NT2/D1 (cell line): Measurements from ENCODE around the gene CATSPER4.
"Not testable (repeated sequence)": the region's sequence is repeated elsewhere in the genome, so short reads cannot be mapped to it uniquely, and the experiment has no call there.

Experiments
- DNase-seq: peaks from one replicate; pipeline ENCODE4 v3.0.0-alpha.2; 2011; ENCODE audit warnings: low read depth, low spot score
- H3K27me3 ChIP-seq: 2 replicates; pipeline ENCODE4 v1.6.0; 2011; ENCODE audit warnings: mild to moderate bottlenecking; ENCODE audit not compliant: insufficient read length, insufficient read depth
- H3K36me3 ChIP-seq: 2 replicates; pipeline ENCODE4 v1.6.1; 2011; ENCODE audit warnings: mild to moderate bottlenecking, low read length, mixed read lengths; ENCODE audit not compliant: insufficient read depth, insufficient read length
- H3K4me1 ChIP-seq: 2 replicates; pipeline ENCODE4 v1.5.1; 2011; ENCODE audit not compliant: insufficient read depth, insufficient read length
- H3K4me3 ChIP-seq: 2 replicates; pipeline ENCODE4 v1.5.1; 2011; ENCODE audit warnings: low read depth; ENCODE audit not compliant: insufficient read length
- H3K9ac ChIP-seq: 2 replicates; pipeline ENCODE4 v1.6.0; 2011; ENCODE audit warnings: low read depth; ENCODE audit not compliant: insufficient read length
- H3K9me3 ChIP-seq: 2 replicates; pipeline ENCODE4 v1.5.1; 2011; ENCODE audit warnings: mild to moderate bottlenecking, low read length; ENCODE audit not compliant: insufficient read depth
- SUZ12 ChIP-seq: IDR thresholded peaks from 2 replicates; pipeline ENCODE4 v1.6.1; 2011; ENCODE audit not compliant: insufficient read length, insufficient read depth; ENCODE audit errors: extremely low read depth
- YY1 ChIP-seq: IDR thresholded peaks from 2 replicates; pipeline ENCODE4 v1.6.1; 2011; ENCODE audit not compliant: insufficient read length, insufficient read depth
- ZNF274 ChIP-seq: IDR thresholded peaks from 2 replicates; pipeline ENCODE4 v1.6.1; 2011; ENCODE audit warnings: mild to moderate bottlenecking, low read depth, low read length

CATSPER4 gene

DNA sequence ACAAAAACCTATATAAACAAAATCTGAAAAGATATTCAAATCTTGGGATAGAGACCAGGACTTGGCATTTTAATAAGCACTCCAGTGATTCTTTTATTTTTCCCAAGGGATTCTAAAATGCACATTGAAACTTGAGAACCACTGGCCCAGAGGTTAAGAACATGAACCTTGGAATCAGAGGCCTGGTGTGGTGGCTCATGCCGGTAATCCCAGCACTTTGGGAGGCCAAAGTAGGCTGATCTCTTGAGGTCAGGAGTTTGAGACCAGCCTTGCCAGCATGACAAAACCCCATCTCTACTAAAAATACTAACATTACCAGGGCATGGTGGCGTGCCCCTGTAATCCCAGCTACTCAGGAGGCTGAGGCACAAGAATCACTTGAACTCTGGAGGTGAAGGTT lies 30.7 kb downstream of the CATSPER4 start:
- H3K4me3 ChIP-seq, result no peak overlapping the region
- no peaks in the 10 kb centered on the region for H3K9me3 ChIP-seq
- H3K9ac ChIP-seq, result no peak overlapping the region
- no peaks in the 10 kb centered on the region for H3K36me3 ChIP-seq
- DNase-seq, result no peak
- H3K4me1 ChIP-seq, result peaks cover 12% of the 10 kb centered on the region
- TF ChIP-seq ZNF274 (no peak), SUZ12 (no peak), YY1 (no peak)
- peaks cover 96% of the 10 kb centered on the region for H3K27me3 ChIP-seq

DNA sequence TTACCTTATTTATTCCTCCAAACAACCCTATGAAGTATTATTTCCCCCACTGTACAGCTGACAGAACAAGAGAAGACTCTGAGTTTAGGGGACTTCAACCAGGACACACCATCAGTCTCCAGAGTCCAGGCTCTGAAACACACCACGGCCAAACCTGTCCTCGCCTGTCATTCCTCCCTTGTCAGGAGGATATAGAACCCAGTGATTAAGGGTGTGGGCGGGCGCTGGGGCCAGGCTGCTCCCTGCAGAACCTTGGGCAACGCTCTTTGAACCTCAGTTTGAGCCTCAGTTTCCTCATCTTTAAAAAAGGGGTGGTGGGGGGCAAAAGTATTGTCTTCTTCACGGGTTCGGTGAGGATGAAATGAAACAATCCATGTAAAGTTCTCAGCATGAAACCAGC lies 34.2 kb downstream of the CATSPER4 start:
- TF ChIP-seq YY1, result no peak
- no peak for TF ChIP-seq SUZ12
- TF ChIP-seq ZNF274, result no peak
- Histone ChIP-seq H3K4me1 (peaks cover 12% of the 10 kb centered on the region), H3K9ac (no peak overlapping the region), H3K4me3 (no peak overlapping the region), H3K27me3 (peaks cover 94% of the 10 kb centered on the region), H3K9me3 (no peaks in the 10 kb centered on the region), H3K36me3 (no peaks in the 10 kb centered on the region)
- DNase-seq, result no peak

GRCh38 chr1:26225033-26225831 lies 34.8 kb downstream of the CATSPER4 start:
- DNase-seq, result peak; percentile 42
- Histone ChIP-seq H3K27me3 (peaks cover 90% of the 10 kb centered on the region), H3K9ac (peak overlapping the region; percentile 27)

GRCh38 chr1:26230682-26231081 lies 40.3 kb downstream of the CATSPER4 start:
- not testable (repeated sequence) for DNase-seq, H3K9ac ChIP-seq, H3K9me3 ChIP-seq, H3K4me1 ChIP-seq, H3K36me3 ChIP-seq, H3K4me3 ChIP-seq
- H3K27me3 ChIP-seq, result peaks cover 59% of the 10 kb centered on the region

More at GRCh38 chr1:26225033-26225831, 34.8 kb downstream of the CATSPER4 start:
- Histone ChIP-seq H3K4me1 (peaks cover 9% of the 10 kb centered on the region), H3K9me3 (no peaks in the 10 kb centered on the region), H3K4me3 (no peak overlapping the region), H3K36me3 (no peaks in the 10 kb centered on the region)
- TF ChIP-seq YY1, result no peak
- no peak for TF ChIP-seq SUZ12
- no peak for TF ChIP-seq ZNF274

DNA sequence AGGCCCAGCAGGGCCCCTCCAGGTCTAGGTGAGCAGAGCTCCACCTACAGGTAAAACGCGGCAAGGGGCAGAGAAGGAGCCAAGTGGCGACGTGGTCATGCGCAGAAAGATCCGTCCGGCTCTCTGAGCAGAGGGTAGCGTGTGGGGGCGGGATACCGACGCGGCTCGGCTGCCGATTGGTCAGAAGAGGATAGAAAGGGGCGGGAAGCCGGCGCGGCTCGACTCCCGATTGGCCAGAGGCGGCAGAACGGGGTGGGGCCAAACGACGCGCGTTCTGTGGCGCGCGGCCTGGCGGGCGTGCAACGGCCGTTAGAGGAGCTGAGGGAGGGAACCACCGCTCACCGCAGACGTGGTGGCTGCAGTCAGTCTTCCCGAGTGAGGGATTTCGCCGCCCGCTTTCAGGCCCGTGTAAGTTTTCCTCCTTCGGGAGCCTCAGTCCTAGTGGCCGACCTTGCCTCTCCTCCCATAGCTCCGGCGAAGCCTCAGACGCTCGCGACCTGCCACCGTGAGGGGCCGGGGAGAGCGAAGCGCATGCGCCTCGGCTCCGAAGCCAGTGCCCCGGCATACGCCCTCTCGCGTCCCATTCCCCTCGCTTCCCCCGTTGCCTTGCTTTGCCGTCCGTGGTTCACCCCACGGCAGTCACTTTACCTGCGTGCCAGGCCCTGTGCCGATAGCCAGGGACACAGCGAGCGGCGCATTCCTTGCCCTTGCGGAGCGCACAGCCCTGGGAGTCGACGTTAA lies 43.7 kb downstream of the CATSPER4 start, which contains the start of gene CEP85:
Gene CEP85, plus strand, starts transcription at position 298 of the 741 bp plus-strand sequence. CDS start 5,584 bp downstream, outside the sequence.
- Histone ChIP-seq H3K4me1 (no peaks in the 10 kb centered on the region), H3K27me3 (peaks cover 26% of the 10 kb centered on the region), H3K36me3 (peaks cover 12% of the 10 kb centered on the region), H3K4me3 (peak within 1 kb of the TSS; percentile 97), H3K9me3 (peaks cover 8% of the 10 kb centered on the region), H3K9ac (peak within 1 kb of the TSS; percentile 96)
- peak; percentile 99 for DNase-seq
- TF ChIP-seq SUZ12 (no peak), YY1 (no peak), ZNF274 (no peak)

DNA sequence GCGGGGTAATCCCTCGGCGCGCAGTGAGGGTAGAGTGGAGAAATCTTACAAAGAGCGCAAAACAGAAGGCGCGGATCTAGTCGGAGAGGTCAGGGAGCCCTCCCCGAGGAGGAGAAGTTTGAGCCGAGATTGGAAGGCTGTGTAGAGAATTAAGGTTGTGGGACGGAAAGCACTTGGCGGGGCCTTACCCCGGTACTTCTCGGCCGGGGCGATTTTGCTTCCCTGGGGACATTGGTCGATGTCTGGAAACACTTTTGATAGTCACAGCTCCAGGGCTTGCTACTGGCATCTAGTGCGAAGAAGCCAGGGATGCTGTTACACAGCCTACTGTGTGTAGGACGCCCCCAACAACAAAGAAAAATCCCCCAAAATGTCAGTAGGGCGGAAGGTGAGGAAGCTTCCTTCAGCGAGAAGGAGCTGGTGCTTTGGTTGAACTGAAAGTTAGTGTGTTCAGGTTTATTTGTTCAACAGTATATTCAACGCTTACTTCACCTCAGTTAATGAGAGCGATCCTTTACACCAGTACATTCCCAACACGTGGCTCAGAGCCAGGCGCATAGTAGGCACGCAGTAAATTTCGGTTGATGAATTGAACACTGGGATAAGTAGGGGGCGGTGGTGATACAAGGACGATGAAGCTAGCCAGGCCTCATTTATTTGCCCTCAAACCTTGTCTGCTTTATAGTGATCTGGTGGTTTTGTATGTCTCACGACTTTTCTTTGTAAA lies 44.4 kb downstream of the CATSPER4 start:
- no peak for DNase-seq
- H3K4me1 ChIP-seq, result no peaks in the 10 kb centered on the region
- H3K9me3 ChIP-seq, result peaks cover 8% of the 10 kb centered on the region
- H3K9ac ChIP-seq, result peak overlapping the region; percentile 96
- TF ChIP-seq ZNF274, result no peak
- no peak for TF ChIP-seq SUZ12
- no peak for TF ChIP-seq YY1
- peaks cover 15% of the 10 kb centered on the region for H3K36me3 ChIP-seq
- peaks cover 25% of the 10 kb centered on the region for H3K27me3 ChIP-seq
- H3K4me3 ChIP-seq, result peak overlapping the region; percentile 97
